ENCODE data around the gene TPRA1.
"Not testable (repeated sequence)": the region's sequence is repeated elsewhere in the genome, so short reads cannot be mapped to it uniquely, and the experiment has no call there.

TPRA1 gene

GRCh38 chr3:127536830-127537812 is 53.4 kb downstream of the TPRA1 start:
- no peak for DNase-seq (ENCODE audit: low read depth)

GRCh38 chr3:127535901-127536829 is 54.4 kb downstream of the TPRA1 start:
- DNase-seq (ENCODE audit: low read depth), result no peak

- no peak for DNase-seq (ENCODE audit: low read depth)
Observed at GRCh38 chr3:127535106-127535785, 55.3 kb downstream of the TPRA1 start.

DNA sequence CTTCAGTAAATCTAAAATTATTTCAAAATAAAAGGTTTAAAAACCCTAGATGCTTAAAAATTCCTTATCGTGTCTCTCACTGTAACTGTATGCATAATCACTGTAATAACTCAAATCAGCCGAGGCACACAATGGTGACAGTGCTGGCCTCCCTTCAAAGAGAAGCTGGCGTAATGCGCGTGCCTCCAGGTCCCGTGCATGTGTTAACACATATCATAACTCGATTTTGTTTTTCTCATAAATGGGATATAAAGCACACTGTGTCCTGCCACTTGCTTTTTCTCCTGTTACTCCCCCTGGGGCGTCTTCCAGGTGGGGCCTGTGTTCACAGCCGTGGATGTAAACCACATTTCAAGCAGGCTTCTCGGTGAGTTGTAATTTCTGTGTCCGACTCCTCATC is 56.0 kb downstream of the TPRA1 start:
- DNase-seq (ENCODE audit: low read depth), result no peak

DNA sequence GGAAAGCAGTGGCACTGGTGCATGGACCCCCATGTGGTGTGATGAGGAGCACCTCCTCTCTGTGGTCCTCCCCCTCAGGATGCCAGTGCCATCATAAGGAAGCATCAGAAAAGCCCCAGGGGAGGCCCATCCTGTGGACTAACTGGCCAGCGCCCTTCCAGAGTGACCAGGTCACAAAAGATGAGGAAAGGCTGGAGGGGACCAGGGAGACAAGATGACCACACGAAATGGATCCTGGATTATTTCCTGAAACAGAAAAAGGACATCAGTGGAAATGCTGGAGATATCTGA is 56.4 kb downstream of the TPRA1 start:
- DNase-seq (ENCODE audit: low read depth), result no peak

GRCh38 chr3:127532561-127533203 is 57.9 kb downstream of the TPRA1 start:
- DNase-seq (ENCODE audit: low read depth), result no peak

GRCh38 chr3:127531821-127532220 is 58.7 kb downstream of the TPRA1 start:
- DNase-seq (ENCODE audit: low read depth), result no peak

DNA sequence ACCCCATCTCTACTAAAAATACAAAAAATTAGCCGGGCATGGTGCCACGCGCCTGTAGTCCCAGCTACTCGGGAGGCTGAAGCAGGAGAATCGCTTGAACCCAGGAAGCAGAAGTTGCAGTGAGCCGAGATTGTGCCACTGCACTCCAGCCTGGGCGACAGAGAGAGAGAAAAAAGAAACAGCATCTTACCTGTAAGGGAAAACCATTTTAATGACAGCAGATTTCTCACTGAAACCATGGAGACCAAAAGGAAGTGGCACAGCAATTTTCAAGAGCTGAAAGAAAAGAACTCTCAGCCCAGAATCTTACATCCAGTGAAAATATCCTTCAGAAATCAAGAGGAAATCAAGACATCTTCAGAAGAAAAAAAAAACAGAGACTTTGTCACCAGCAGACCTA is 59.7 kb downstream of the TPRA1 start:
- not testable (repeated sequence) for DNase-seq (ENCODE audit: low read depth)

- DNase-seq (ENCODE audit: low read depth), result no peak
Observed at GRCh38 chr3:127529346-127530188, 61.0 kb downstream of the TPRA1 start.

DNA sequence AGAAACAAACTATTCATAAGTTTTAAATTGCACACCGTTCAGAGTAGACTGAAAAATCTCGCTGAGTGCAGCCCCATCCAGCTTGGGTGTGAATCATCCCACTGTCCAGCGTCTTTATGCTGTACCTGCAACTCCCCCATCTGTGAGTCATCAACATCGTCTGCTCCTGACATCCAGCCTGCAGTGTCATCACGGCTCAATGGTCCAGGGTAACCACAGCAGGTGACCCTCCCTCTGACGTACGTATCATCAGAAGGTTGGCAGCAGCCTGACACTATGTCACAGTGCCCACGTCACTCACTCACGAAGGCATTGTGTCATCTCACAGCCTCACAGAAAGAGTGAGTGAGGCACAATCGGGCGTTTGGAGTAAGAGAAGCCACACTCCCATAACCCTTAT is 65.2 kb downstream of the TPRA1 start:
- DNase-seq (ENCODE audit: low read depth), result no peak

DNA sequence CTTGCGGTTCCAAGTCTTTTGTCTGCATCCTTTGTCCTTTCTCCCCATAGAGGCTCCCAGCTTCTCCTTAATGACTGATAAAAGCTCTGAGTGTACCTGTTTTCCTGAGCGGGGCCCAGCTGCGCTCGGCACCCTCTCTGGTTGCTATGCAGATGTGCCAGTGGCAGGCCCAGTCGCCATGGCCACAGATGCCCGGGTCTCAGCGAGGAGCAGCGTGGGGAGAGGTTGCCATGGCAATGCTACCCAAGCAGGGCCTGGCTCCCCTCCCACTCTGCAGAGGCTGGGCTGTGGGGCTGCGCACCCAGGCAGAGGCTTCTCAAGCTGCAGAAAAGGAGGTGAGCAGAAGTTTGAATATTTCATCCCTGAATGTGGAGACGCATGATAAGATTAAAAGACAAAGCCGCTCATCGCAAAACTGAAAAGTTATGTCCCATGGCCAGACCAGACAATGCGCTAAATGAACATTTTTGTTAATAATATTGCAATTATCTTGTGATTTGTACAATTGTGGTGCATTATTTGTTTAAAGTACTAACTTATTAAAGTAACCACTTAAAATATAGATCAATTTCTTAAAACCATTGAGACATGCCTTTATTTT is 66.1 kb downstream of the TPRA1 start:
- DNase-seq (ENCODE audit: low read depth), result no peak

All from CMK (cell line).